Osteocyte (in vitro differentiated cells): ENCODE data around the gene ENDOU. TPM values are rescaled to one million over a fixed set of nuclear protein-coding genes. Genes with fewer than 3 reads are reported as not detected.

Source experiments
- DNase-seq: peaks from one replicate; pipeline ENCODE4 v3.0.0; 2021; ENCODE audit warnings: mixed read lengths; ENCODE audit not compliant: unreplicated experiment; ENCODE audit errors: extremely low spot score
- H3K27ac Mint-ChIP-seq: one replicate; pipeline ENCODE4 v1.8.0; 2021; ENCODE audit warnings: mild to moderate bottlenecking, mixed read lengths; ENCODE audit not compliant: unreplicated experiment
- H3K27me3 Mint-ChIP-seq: one replicate; pipeline ENCODE4 v1.8.0; 2021; ENCODE audit warnings: mixed read lengths; ENCODE audit not compliant: unreplicated experiment
- H3K36me3 Mint-ChIP-seq: one replicate; pipeline ENCODE4 v1.8.0; 2021; ENCODE audit warnings: mixed read lengths; ENCODE audit not compliant: unreplicated experiment
- H3K4me1 Mint-ChIP-seq: one replicate; pipeline ENCODE4 v1.8.0; 2021; ENCODE audit warnings: mixed read lengths; ENCODE audit not compliant: unreplicated experiment
- H3K4me3 Mint-ChIP-seq: one replicate; pipeline ENCODE4 v1.8.0; 2021; ENCODE audit warnings: mild to moderate bottlenecking, moderate library complexity, mixed read lengths; ENCODE audit not compliant: unreplicated experiment
- H3K9me3 Mint-ChIP-seq: one replicate; pipeline ENCODE4 v1.8.0; 2021; ENCODE audit warnings: mixed read lengths; ENCODE audit not compliant: unreplicated experiment
- CTCF ChIP-seq: fragments of 200-600 bp; sonication (generic); IDR thresholded peaks from 2 replicates; pipeline ENCODE4 v1.5.0; 2021; ENCODE audit warnings: antibody characterized with exemption, mild to moderate bottlenecking, moderate library complexity
- total RNA-seq: library from RNA; stranded (reverse); gene quantifications from 2 replicates; pipeline ENCODE4 v1.2.1, GENCODE V29; 2021

ENDOU gene
- total RNA-seq, 1 donor from 2014 or later: not detected

- no peak for DNase-seq
- Mint-ChIP-seq H3K4me3 (no peak overlapping the region), H3K36me3 (peaks cover 19% of the 10 kb centered on the region), H3K4me1 (peaks cover 16% of the 10 kb centered on the region), H3K27me3 (no peaks in the 10 kb centered on the region), H3K9me3 (no peaks in the 10 kb centered on the region), H3K27ac (no peak overlapping the region)
- no peak for TF ChIP-seq CTCF
Measured at GRCh38 chr12:47700263-47700662, 25.0 kb downstream of the ENDOU start.

- no peak for DNase-seq
- H3K27me3 Mint-ChIP-seq: no peaks in the 10 kb centered on the region
- H3K27ac Mint-ChIP-seq: no peak overlapping the region
- no peak for TF ChIP-seq CTCF
- H3K36me3 Mint-ChIP-seq: peaks cover 31% of the 10 kb centered on the region
- no peaks in the 10 kb centered on the region for H3K9me3 Mint-ChIP-seq
- H3K4me1 Mint-ChIP-seq: peaks cover 5% of the 10 kb centered on the region
- no peak overlapping the region for H3K4me3 Mint-ChIP-seq
Measured at GRCh38 chr12:47698631-47699030, 26.7 kb downstream of the ENDOU start.

GRCh38 chr12:47698055-47698454, 27.2 kb downstream of the ENDOU start:
- Mint-ChIP-seq H3K9me3 (no peaks in the 10 kb centered on the region), H3K27ac (no peak overlapping the region), H3K27me3 (no peaks in the 10 kb centered on the region), H3K4me1 (no peaks in the 10 kb centered on the region), H3K4me3 (no peak overlapping the region), H3K36me3 (peaks cover 32% of the 10 kb centered on the region)
- no peak for DNase-seq
- no peak for TF ChIP-seq CTCF

- Mint-ChIP-seq H3K36me3 (peaks cover 21% of the 10 kb centered on the region), H3K4me3 (no peak overlapping the region), H3K27ac (no peak overlapping the region), H3K9me3 (no peaks in the 10 kb centered on the region), H3K27me3 (no peaks in the 10 kb centered on the region), H3K4me1 (no peaks in the 10 kb centered on the region)
- no peak for TF ChIP-seq CTCF
- DNase-seq: no peak
Measured at GRCh38 chr12:47689215-47689614, 36.1 kb downstream of the ENDOU start.

GRCh38 chr12:47687636-47688035, 37.7 kb downstream of the ENDOU start:
- Mint-ChIP-seq H3K36me3 (peaks cover 17% of the 10 kb centered on the region), H3K9me3 (no peaks in the 10 kb centered on the region), H3K27me3 (no peaks in the 10 kb centered on the region), H3K4me3 (no peak overlapping the region), H3K4me1 (no peaks in the 10 kb centered on the region), H3K27ac (no peak overlapping the region)
- no peak for DNase-seq
- no peak for TF ChIP-seq CTCF
